HCT116 (cell line): ENCODE data around the gene OR6K3.

Source experiments
- CEBPB ChIP-seq: IDR thresholded peaks from 2 replicates; pipeline ENCODE4 v1.6.1; 2012; ENCODE audit warnings: low read depth
- CTCF ChIP-seq, 3 experiments: fragments of 200-600 bp in 1 of 3; sonication (generic) in 1 of 3; IDR thresholded peaks in 2 of 3; conservative IDR thresholded peaks in 1 of 3; 2 replicates each; pipeline ENCODE4 v1.5.1; 2012 to 2017; ENCODE audit warnings: low read depth in 2 of 3, low read length in 2 of 3, antibody characterized with exemption in 1 of 3, borderline replicate concordance in 1 of 3, control low read depth in 1 of 3, mild to moderate bottlenecking in 1 of 3, mixed read lengths in 1 of 3, mixed run types in 1 of 3, moderate library complexity in 1 of 3; ENCODE audit not compliant: insufficient read depth in 1 of 3
- EZH2 ChIP-seq: fragments of 200-600 bp; sonication (generic); IDR thresholded peaks from 2 replicates; pipeline ENCODE4 v1.6.1; 2017; ENCODE audit warnings: antibody characterized with exemption, mixed run types
- EZH2phosphoT487 ChIP-seq: fragments of 200-600 bp; IDR thresholded peaks from 2 replicates; pipeline ENCODE4 v1.6.1; 2018; ENCODE audit warnings: antibody characterized with exemption, borderline replicate concordance
- MAX ChIP-seq: IDR thresholded peaks from 2 replicates; pipeline ENCODE4 v1.6.1; 2012
- POLR2A ChIP-seq: IDR thresholded peaks from 2 replicates; pipeline ENCODE4 v1.7.0; 2011; ENCODE audit warnings: borderline replicate concordance; ENCODE audit not compliant: insufficient read depth, insufficient read length; ENCODE audit errors: extremely low read depth
- POLR2AphosphoS5 ChIP-seq: IDR thresholded peaks from 2 replicates; pipeline ENCODE4 v1.6.1; 2011; ENCODE audit warnings: mild to moderate bottlenecking, low read depth, low read length, moderate library complexity
- RAD21 ChIP-seq: IDR thresholded peaks from 2 replicates; pipeline ENCODE4 v1.6.1; 2012; ENCODE audit warnings: low read depth, mild to moderate bottlenecking
- SP1 ChIP-seq: IDR thresholded peaks from 2 replicates; pipeline ENCODE4 v1.6.1; 2012; ENCODE audit warnings: low read depth
- SRF ChIP-seq: IDR thresholded peaks from 2 replicates; pipeline ENCODE4 v1.6.1; 2012; ENCODE audit warnings: low read depth
- YY1 ChIP-seq: IDR thresholded peaks from 2 replicates; pipeline ENCODE4 v1.6.1; 2011; ENCODE audit warnings: low read length, low read depth, moderate library complexity, mild to moderate bottlenecking; ENCODE audit not compliant: insufficient replicate concordance; ENCODE audit errors: extremely low read depth
- TF ChIP-seq, protein P1 (sequence below): IDR thresholded peaks from 2 replicates; pipeline ENCODE4 v1.6.1; 2012; ENCODE audit warnings: low read depth

DNA sequence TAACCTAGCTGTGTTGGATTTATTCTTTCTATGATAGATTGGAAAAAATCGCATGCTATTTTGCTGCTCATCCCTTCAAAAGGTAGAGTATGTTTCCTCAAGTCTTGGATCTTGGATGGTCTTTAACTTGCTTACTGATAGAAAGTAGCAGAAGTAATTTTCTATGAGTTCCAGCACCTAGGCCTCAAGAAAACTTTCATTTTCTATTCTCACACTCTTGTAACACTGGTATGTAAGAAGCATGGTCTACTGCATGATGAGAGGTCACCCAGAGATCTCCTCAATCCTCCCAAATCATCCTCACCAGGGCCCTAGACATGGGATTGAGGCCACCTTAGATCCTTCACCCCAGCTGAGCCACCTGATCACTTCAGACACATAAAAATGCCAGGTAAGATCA is 41.2 kb downstream of the OR6K3 start:
- TF ChIP-seq EZH2, result no peak
- TF ChIP-seq CTCF (IDR thresholded peaks at IDR 0.05 in 2 of 3, conservative IDR thresholded peaks at IDR 0.05 in 1 of 3; ENCODE audit: borderline replicate concordance in 1 of 3, insufficient read depth in 1 of 3, low read depth in 2 of 3, low read length in 2 of 3), result no peak
- no peak for TF ChIP-seq YY1
- TF ChIP-seq POLR2AphosphoS5, result no peak
- no peak for TF ChIP-seq MAX
- TF ChIP-seq CEBPB, result no peak
- no peak for TF ChIP-seq SP1
- TF ChIP-seq EZH2phosphoT487, result no peak
- TF ChIP-seq RAD21, result no peak
- TF ChIP-seq, protein P1, sequence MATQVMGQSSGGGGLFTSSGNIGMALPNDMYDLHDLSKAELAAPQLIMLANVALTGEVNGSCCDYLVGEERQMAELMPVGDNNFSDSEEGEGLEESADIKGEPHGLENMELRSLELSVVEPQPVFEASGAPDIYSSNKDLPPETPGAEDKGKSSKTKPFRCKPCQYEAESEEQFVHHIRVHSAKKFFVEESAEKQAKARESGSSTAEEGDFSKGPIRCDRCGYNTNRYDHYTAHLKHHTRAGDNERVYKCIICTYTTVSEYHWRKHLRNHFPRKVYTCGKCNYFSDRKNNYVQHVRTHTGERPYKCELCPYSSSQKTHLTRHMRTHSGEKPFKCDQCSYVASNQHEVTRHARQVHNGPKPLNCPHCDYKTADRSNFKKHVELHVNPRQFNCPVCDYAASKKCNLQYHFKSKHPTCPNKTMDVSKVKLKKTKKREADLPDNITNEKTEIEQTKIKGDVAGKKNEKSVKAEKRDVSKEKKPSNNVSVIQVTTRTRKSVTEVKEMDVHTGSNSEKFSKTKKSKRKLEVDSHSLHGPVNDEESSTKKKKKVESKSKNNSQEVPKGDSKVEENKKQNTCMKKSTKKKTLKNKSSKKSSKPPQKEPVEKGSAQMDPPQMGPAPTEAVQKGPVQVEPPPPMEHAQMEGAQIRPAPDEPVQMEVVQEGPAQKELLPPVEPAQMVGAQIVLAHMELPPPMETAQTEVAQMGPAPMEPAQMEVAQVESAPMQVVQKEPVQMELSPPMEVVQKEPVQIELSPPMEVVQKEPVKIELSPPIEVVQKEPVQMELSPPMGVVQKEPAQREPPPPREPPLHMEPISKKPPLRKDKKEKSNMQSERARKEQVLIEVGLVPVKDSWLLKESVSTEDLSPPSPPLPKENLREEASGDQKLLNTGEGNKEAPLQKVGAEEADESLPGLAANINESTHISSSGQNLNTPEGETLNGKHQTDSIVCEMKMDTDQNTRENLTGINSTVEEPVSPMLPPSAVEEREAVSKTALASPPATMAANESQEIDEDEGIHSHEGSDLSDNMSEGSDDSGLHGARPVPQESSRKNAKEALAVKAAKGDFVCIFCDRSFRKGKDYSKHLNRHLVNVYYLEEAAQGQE, result no peak
- no peak for TF ChIP-seq POLR2A
- no peak for TF ChIP-seq SRF
